HL-60 (cell line): ENCODE measurements around the gene EML6.

Source experiments
- CTCF ChIP-seq: IDR thresholded peaks from one replicate; pipeline ENCODE4 v1.5.1; 2011; ENCODE audit warnings: low read length, control low read depth, inconsistent platforms; ENCODE audit not compliant: insufficient read depth
- POLR2AphosphoS5 ChIP-seq: IDR thresholded peaks from 2 replicates; pipeline ENCODE4 v1.6.1; 2012; ENCODE audit warnings: low read depth

- TF ChIP-seq CTCF (no peak), POLR2AphosphoS5 (no peak)
These were observed 158.3 kb downstream of the EML6 start for GRCh38 chr2:54881759-54882158.
